ENCODE results near the gene RPS6KA2.

- TF ChIP-seq, protein P1, sequence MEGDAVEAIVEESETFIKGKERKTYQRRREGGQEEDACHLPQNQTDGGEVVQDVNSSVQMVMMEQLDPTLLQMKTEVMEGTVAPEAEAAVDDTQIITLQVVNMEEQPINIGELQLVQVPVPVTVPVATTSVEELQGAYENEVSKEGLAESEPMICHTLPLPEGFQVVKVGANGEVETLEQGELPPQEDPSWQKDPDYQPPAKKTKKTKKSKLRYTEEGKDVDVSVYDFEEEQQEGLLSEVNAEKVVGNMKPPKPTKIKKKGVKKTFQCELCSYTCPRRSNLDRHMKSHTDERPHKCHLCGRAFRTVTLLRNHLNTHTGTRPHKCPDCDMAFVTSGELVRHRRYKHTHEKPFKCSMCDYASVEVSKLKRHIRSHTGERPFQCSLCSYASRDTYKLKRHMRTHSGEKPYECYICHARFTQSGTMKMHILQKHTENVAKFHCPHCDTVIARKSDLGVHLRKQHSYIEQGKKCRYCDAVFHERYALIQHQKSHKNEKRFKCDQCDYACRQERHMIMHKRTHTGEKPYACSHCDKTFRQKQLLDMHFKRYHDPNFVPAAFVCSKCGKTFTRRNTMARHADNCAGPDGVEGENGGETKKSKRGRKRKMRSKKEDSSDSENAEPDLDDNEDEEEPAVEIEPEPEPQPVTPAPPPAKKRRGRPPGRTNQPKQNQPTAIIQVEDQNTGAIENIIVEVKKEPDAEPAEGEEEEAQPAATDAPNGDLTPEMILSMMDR (IDR thresholded peaks at IDR 0.05), result no peak
- no peak for TF ChIP-seq POLR2A (IDR thresholded peaks at IDR 0.05)
These were observed 114.5 kb downstream of the RPS6KA2 start for GRCh38 chr6:166512567-166512966.
